ENCODE data around the gene PFDN4. TPM values are rescaled to one million over a fixed set of nuclear protein-coding genes. Genes with fewer than 3 reads are reported as not detected.
"Not testable (repeated sequence)": the region's sequence is repeated elsewhere in the genome, so short reads cannot be mapped to it uniquely, and the experiment has no call there.

Gene PFDN4
- total and polyA plus RNA-seq, 7 experiments from 2014 or later, result 14.6 to 46.5 (median 19.7) TPM

DNA sequence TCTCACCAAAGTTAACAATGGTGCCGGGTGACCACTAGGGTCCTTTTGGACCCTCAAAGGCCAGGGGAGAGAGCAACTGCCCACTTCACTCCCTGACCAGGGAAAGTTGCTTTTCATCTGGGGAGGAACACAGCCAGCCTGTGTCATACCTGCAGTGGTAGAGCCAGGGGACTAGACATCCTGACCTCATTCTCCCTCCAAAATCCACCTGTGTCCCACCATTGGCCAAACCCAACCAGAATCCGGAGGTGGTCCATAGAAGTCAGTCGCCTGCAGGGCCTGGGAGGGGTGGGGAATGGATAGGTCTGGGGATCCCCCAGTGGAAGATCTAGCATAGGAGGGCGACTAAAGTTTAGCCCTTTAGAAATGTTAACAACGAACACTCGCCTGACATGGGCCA is 12.8 kb downstream of the PFDN4 start:
- H3K27me3 Mint-ChIP-seq, result no peaks in the 10 kb centered on the region
- ATAC-seq, result no peak
- H3K9me3 Mint-ChIP-seq, result no peaks in the 10 kb centered on the region
- H3K4me3 Mint-ChIP-seq, result peak overlapping the region in 2 of 10 donors; percentile 39 to 62
- Histone ChIP-seq H3K27me3 (ENCODE audit: control insufficient read depth in 2 of 2, insufficient read depth in 2 of 2, low read length in 2 of 2) (no peaks in the 10 kb centered on the region), H3K36me3 (ENCODE audit: control insufficient read depth in 2 of 3, insufficient read depth in 3 of 3, low read length in 3 of 3) (peaks cover 0 to 14% (median 4%) of the 10 kb centered on the region in 3 experiments), H3K4me3 (ENCODE audit: low read length) (no peak overlapping the region), H3K27ac (ENCODE audit: low read depth, low read length) (no peak overlapping the region), H3K9me3 (ENCODE audit: control insufficient read depth in 2 of 3, low read length in 3 of 3) (no peaks in the 10 kb centered on the region), H3K4me1 (ENCODE audit: control insufficient read depth in 2 of 2, insufficient read depth in 2 of 2, low read length in 2 of 2) (peaks cover 0 to 17% of the 10 kb centered on the region in 2 donors)
- peak overlapping the region in 7 of 9 donors; percentile 10 to 94 (median 63) for H3K27ac Mint-ChIP-seq
- CTCF ChIA-PET, result interaction anchor here (1.3 kb wide), 1 partner anchor 423 kb away, joined by 4 read pairs; no protein-coding TSS in a partner anchor
- intact Hi-C loops (cut with micrococcal nuclease), result loop anchor here in 1 of 2 donors (1.0 kb wide), 1 partner anchor 426 kb away; no protein-coding TSS in a partner anchor
- peaks cover 0 to 14% (median 6%) of the 10 kb centered on the region in 5 donors for H3K36me3 Mint-ChIP-seq
- peaks cover 18 to 31% (median 24%) of the 10 kb centered on the region in 7 donors for H3K4me1 Mint-ChIP-seq
- POLR2A ChIA-PET, result interaction anchor here (1.1 kb wide), 1 partner anchor 12 kb away, joined by 3 read pairs; no protein-coding TSS in a partner anchor
- no peak for DNase-seq

DNA sequence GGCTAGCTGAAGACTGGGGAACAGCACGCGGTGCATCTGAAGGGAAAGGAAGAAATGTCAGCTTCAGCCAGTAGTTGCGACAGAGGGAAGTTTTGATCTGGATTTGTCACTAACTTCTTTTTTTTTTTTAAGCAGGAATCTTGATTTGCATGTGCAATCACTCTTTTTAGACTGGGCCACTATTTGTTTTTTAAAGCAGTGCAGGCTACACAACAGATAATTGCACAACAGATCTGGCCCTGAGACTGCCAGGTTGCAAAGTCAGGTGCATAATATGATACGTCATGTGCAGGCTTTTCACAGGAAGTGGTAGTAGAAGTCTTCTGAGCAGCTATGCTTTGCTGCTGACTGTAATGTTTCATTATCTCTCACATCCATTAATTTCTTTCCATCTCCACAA is 13.5 kb downstream of the PFDN4 start:
- POLR2A ChIA-PET, result interaction anchor here (1.1 kb wide), 1 partner anchor 13 kb away, joined by 3 read pairs; no protein-coding TSS in a partner anchor
- ATAC-seq (peak; percentile 80), DNase-seq (peak in 7 of 9 donors; percentile 14 to 43 (median 38))
- H3K27me3 Mint-ChIP-seq, result peaks cover 0 to 3% (median 0%) of the 10 kb centered on the region in 5 donors
- H3K9me3 Mint-ChIP-seq, result no peaks in the 10 kb centered on the region
- H3K4me1 ChIP-seq (ENCODE audit: control insufficient read depth in 2 of 2, insufficient read depth in 2 of 2, low read length in 2 of 2), result peaks cover 0 to 17% of the 10 kb centered on the region in 2 donors
- peaks cover 0 to 8% (median under 1%) of the 10 kb centered on the region in 5 donors for H3K36me3 Mint-ChIP-seq
- H3K27me3 ChIP-seq (ENCODE audit: control insufficient read depth in 2 of 2, insufficient read depth in 2 of 2, low read length in 2 of 2), result no peaks in the 10 kb centered on the region
- CTCF ChIA-PET, result interaction anchor here (0.9 kb wide), 1 partner anchor 425 kb away, joined by 3 read pairs; no protein-coding TSS in a partner anchor
- no peaks in the 10 kb centered on the region for H3K9me3 ChIP-seq (ENCODE audit: control insufficient read depth in 2 of 3, low read length in 3 of 3)
- H3K4me3 Mint-ChIP-seq, result peak overlapping the region; percentile 31 to 78 (median 60)
- intact Hi-C loops (cut with micrococcal nuclease), result no loop called here
- H3K27ac Mint-ChIP-seq, result peak overlapping the region; percentile 75 to 97 (median 83)
- H3K27ac ChIP-seq (ENCODE audit: low read depth, low read length), result peak overlapping the region; percentile 49
- peaks cover 0 to 11% (median 0%) of the 10 kb centered on the region in 3 experiments for H3K36me3 ChIP-seq (ENCODE audit: control insufficient read depth in 2 of 3, insufficient read depth in 3 of 3, low read length in 3 of 3)
- H3K4me1 Mint-ChIP-seq, result peaks cover 18 to 31% (median 24%) of the 10 kb centered on the region in 7 donors
- no peak overlapping the region for H3K4me3 ChIP-seq (ENCODE audit: low read length)

DNA sequence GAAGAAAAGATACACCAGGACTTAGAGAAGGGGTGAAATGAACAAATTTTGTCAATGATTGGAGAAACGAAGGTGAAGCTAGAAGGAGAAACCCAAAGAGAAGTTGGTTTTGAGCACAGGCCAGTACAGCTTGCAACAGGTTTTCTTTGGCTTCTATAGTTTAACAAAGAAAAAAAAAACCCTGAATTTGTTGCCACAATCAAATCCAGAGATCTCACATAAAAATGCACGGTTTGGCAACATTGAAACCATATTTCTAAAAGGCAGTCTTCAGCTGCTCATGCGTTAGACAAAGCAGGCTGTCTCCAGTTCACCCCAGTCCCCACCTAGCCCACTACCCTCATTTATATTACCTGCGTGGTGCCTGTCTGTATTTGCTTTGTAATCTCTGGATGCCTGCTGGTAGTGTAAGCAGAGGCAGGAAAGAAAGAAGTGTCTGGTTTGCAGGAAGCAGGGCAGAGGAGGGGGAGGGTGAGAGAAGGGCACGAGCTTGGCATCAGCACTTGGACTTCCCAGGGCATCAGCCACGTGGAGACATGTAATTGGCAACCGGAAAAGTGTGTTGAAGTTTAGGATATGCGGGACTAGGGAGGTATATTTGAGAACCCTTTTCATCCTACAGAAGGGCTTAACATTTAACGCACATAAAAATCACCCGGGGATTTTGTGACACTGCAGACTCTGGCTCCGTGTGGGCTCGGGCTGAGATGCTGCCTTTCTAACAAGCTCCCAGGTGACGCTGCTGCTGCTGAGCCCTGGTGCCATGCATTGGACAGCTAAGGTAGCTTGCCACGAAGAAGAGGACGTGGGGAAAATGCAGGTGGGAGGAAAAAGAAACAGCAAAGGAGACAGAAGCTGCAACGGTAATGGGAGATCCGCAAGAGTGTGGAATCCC is 14.4 kb downstream of the PFDN4 start:
- no peaks in the 10 kb centered on the region for H3K27me3 ChIP-seq (ENCODE audit: control insufficient read depth in 2 of 2, insufficient read depth in 2 of 2, low read length in 2 of 2)
- intact Hi-C loops (cut with micrococcal nuclease), result no loop called here
- H3K4me3 Mint-ChIP-seq, result peak overlapping the region in 9 of 10 donors; percentile 21 to 78 (median 59)

DNA sequence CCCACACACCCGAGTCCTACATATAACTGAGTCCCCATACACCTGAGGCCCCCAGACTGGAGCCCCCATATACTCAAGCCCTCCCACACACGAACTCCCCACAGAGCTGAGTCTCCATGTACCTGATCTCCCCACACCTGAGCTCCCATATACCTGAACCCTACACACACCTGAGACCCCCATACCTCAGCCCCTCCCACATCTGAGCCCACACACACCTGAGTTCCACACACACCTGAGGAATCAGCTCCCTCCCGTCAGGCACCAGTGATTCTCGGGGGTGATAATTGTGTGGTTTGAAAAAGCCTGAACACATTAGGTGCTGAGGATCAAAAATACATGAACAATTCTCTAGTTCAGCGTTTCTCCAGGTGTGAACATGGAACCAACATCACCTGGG is 15.4 kb downstream of the PFDN4 start:
- CTCF ChIA-PET, result no interaction called here
- Mint-ChIP-seq H3K27ac (peak overlapping the region in 3 of 9 donors; percentile 15 to 39 (median 26)), H3K4me3 (no peak overlapping the region)

More for the DNA sequence above, 14.4 kb downstream of the PFDN4 start:
- POLR2A ChIA-PET, result interaction anchor here (2.6 kb wide), 1 partner anchor 14 kb away, joined by 11 read pairs; the partner anchor contains the start of gene PFDN4
- Histone ChIP-seq H3K9me3 (ENCODE audit: control insufficient read depth in 2 of 3, low read length in 3 of 3) (no peaks in the 10 kb centered on the region), H3K4me3 (ENCODE audit: low read length) (no peak overlapping the region), H3K4me1 (ENCODE audit: control insufficient read depth in 2 of 2, insufficient read depth in 2 of 2, low read length in 2 of 2) (peaks cover 0 to 17% of the 10 kb centered on the region in 2 donors), H3K36me3 (ENCODE audit: control insufficient read depth in 2 of 3, insufficient read depth in 3 of 3, low read length in 3 of 3) (peaks cover 0 to 6% (median 0%) of the 10 kb centered on the region in 3 experiments), H3K27ac (ENCODE audit: low read depth, low read length) (peak overlapping the region; percentile 49)
- Mint-ChIP-seq H3K36me3 (peaks cover 0 to 2% (median 0%) of the 10 kb centered on the region in 5 donors), H3K27me3 (peaks cover 0 to 4% (median 0%) of the 10 kb centered on the region in 5 donors), H3K4me1 (peaks cover 17 to 29% (median 24%) of the 10 kb centered on the region in 7 donors), H3K27ac (peak overlapping the region; percentile 75 to 97 (median 83)), H3K9me3 (peaks cover 0 to under 1% (median 0%) of the 10 kb centered on the region in 11 donors)
- DNase-seq (no peak), ATAC-seq (no peak)
- CTCF ChIA-PET, result interaction anchor here (0.6 to 0.9 kb wide), 2 partner anchors 101 to 424 kb away, joined by 3 read pairs; no protein-coding TSS in a partner anchor

DNA sequence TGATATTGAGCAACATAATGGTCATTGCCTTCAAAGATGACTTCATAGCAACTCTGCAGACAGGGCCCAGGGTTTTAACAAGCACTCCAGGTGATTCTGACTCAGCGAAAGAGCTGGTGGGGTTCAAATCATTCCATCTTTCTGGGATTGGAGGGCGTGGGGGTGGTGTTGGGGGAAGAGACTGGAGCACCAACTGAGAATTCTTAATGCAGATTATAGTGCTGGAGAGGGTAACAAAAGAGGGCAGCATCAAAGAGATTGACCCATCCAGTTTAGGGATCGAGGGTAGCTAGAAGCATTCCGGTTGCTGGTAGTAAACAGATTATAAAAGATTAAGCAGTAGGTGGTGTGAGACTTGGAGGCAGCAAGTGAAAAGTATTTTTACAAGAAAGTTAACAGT is 15.9 kb downstream of the PFDN4 start:
- Histone ChIP-seq H3K4me1 (ENCODE audit: control insufficient read depth in 2 of 2, insufficient read depth in 2 of 2, low read length in 2 of 2) (peaks cover 0 to 17% of the 10 kb centered on the region in 2 donors), H3K27me3 (ENCODE audit: control insufficient read depth in 2 of 2, insufficient read depth in 2 of 2, low read length in 2 of 2) (no peaks in the 10 kb centered on the region), H3K36me3 (ENCODE audit: control insufficient read depth in 2 of 3, insufficient read depth in 3 of 3, low read length in 3 of 3) (no peaks in the 10 kb centered on the region), H3K27ac (ENCODE audit: low read depth, low read length) (no peak overlapping the region), H3K9me3 (ENCODE audit: control insufficient read depth in 2 of 3, low read length in 3 of 3) (no peaks in the 10 kb centered on the region), H3K4me3 (ENCODE audit: low read length) (no peak overlapping the region)
- Mint-ChIP-seq H3K4me3 (no peak overlapping the region), H3K27ac (peak overlapping the region in 1 of 9 donors; percentile 15), H3K36me3 (peaks cover 0 to 3% (median 0%) of the 10 kb centered on the region in 5 donors), H3K4me1 (peaks cover 17 to 28% (median 24%) of the 10 kb centered on the region in 7 donors), H3K27me3 (peaks cover 0 to 4% (median 0%) of the 10 kb centered on the region in 5 donors), H3K9me3 (peaks cover 0 to 11% (median 0%) of the 10 kb centered on the region in 11 donors)
- intact Hi-C loops (cut with micrococcal nuclease), result no loop called here
- no peak for DNase-seq
- ChIA-PET POLR2A (interaction anchor here (2.6 kb wide), 1 partner anchor 16 kb away, joined by 11 read pairs; the partner anchor contains the start of gene PFDN4), CTCF (no interaction called here)
- ATAC-seq, result no peak

More for the DNA sequence above, 15.4 kb downstream of the PFDN4 start:
- Histone ChIP-seq H3K36me3 (ENCODE audit: control insufficient read depth in 2 of 3, insufficient read depth in 3 of 3, low read length in 3 of 3) (no peaks in the 10 kb centered on the region), H3K9me3 (ENCODE audit: control insufficient read depth in 2 of 3, low read length in 3 of 3) (no peaks in the 10 kb centered on the region), H3K27ac (ENCODE audit: low read depth, low read length) (no peak overlapping the region), H3K4me1 (ENCODE audit: control insufficient read depth in 2 of 2, insufficient read depth in 2 of 2, low read length in 2 of 2) (peaks cover 0 to 17% of the 10 kb centered on the region in 2 donors), H3K27me3 (ENCODE audit: control insufficient read depth in 2 of 2, insufficient read depth in 2 of 2, low read length in 2 of 2) (no peaks in the 10 kb centered on the region), H3K4me3 (ENCODE audit: low read length) (no peak overlapping the region)
- intact Hi-C loops (cut with micrococcal nuclease), result no loop called here
- POLR2A ChIA-PET, result interaction anchor here (2.6 kb wide), 1 partner anchor 15 kb away, joined by 11 read pairs; the partner anchor contains the start of gene PFDN4
- DNase-seq, result no peak
- H3K9me3 Mint-ChIP-seq, result peaks cover 0 to 8% (median 0%) of the 10 kb centered on the region in 11 donors
- no peak for ATAC-seq
- peaks cover 0 to 3% (median 0%) of the 10 kb centered on the region in 5 donors for H3K36me3 Mint-ChIP-seq
- H3K27me3 Mint-ChIP-seq, result peaks cover 0 to 4% (median 0%) of the 10 kb centered on the region in 5 donors
- H3K4me1 Mint-ChIP-seq, result peaks cover 17 to 28% (median 24%) of the 10 kb centered on the region in 7 donors

DNA sequence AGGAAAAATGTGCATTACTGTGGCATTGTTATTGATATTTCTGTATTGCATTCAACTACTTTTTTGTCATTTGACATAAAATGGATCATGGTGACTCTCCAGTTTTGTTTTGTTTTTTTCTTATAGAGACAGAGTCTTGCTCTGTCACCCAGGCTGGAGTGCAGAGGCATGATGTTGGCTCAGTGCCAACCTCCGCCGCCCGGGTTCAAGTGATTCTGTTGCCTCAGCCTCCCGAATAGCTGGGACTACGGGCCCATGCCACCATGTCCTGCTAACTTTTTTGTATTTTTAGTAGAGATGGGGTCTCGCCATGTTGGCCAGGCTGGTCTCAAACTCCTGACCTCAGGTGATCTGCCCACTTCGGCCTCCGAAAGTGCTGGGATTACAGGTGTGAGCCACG is 16.8 kb downstream of the PFDN4 start:
- H3K27me3 ChIP-seq (ENCODE audit: control insufficient read depth in 2 of 2, insufficient read depth in 2 of 2, low read length in 2 of 2); H3K27ac Mint-ChIP-seq; H3K4me3 ChIP-seq (ENCODE audit: low read length); intact Hi-C loops (cut with micrococcal nuclease); POLR2A ChIA-PET; CTCF ChIA-PET; H3K36me3 ChIP-seq (ENCODE audit: control insufficient read depth in 2 of 3, insufficient read depth in 3 of 3, low read length in 3 of 3); H3K27me3 Mint-ChIP-seq; H3K4me3 Mint-ChIP-seq; DNase-seq; ATAC-seq; H3K36me3 Mint-ChIP-seq; H3K9me3 ChIP-seq (ENCODE audit: control insufficient read depth in 2 of 3, low read length in 3 of 3); H3K27ac ChIP-seq (ENCODE audit: low read depth, low read length): not testable (repeated sequence)
- H3K4me1 Mint-ChIP-seq, result peaks cover 17 to 28% (median 24%) of the 10 kb centered on the region in 7 donors
- H3K4me1 ChIP-seq (ENCODE audit: control insufficient read depth in 2 of 2, insufficient read depth in 2 of 2, low read length in 2 of 2), result peaks cover 0 to 17% of the 10 kb centered on the region in 2 donors
- peaks cover 0 to 11% (median 0%) of the 10 kb centered on the region in 11 donors for H3K9me3 Mint-ChIP-seq
